Neural progenitor cell (in vitro differentiated cells): Measurements from ENCODE around the gene GULP1.

Experiments used
- CTCF ChIP-seq: fragments of 200-600 bp; sonication (generic); IDR thresholded peaks from 2 replicates; pipeline ENCODE4 v1.5.1; 2017; ENCODE audit warnings: antibody characterized with exemption, mild to moderate bottlenecking
- EZH2 ChIP-seq: fragments of 200-600 bp; sonication (generic); IDR thresholded peaks from 2 replicates; pipeline ENCODE4 v1.6.1; 2017; ENCODE audit warnings: antibody characterized with exemption, mild to moderate bottlenecking, moderate library complexity

GRCh38 chr2:188456114-188456909, 164.6 kb downstream of the GULP1 start:
- peak; percentile 36 for TF ChIP-seq CTCF
- no peak for TF ChIP-seq EZH2
